ENCODE results near the gene INAFM2.

INAFM2 gene

DNA sequence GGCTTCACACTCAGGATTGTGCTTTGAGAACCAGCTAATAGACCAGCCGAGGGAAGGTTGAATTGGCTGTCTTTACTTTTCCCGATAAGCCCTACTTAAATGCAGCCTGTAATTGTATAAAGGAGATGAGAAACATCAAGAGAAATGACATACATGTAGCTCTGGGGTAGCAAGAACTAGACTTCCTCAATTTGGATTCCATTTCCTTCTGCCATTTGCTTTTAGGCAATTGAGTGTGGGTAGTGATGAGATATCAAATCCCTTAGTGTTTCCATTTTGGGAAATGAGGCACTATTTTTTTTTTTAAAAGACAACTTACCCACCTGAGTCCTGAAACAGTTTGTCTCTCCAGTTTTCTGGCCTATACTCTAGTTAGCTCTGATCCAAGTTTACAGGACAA is 2.2 kb downstream of the INAFM2 start:
- Histone ChIP-seq H3K9me3 (ENCODE audit: control insufficient read depth in 5 of 5, low read length in 5 of 5) (no peaks in the 10 kb centered on the region), H3K36me3 (ENCODE audit: control insufficient read depth in 5 of 5, insufficient read depth in 5 of 5, low read length in 5 of 5) (no peaks in the 10 kb centered on the region), H3K4me3 (ENCODE audit: low read depth in 1 of 5, low read length in 5 of 5) (peak overlapping the region in 2 of 5 donors; percentile 73 to 80), H3K27me3 (ENCODE audit: control insufficient read depth in 5 of 5, insufficient read depth in 4 of 5, low read length in 5 of 5) (no peaks in the 10 kb centered on the region), H3K9ac (ENCODE audit: low read length in 5 of 5) (no peak overlapping the region), H3K4me1 (ENCODE audit: control insufficient read depth in 5 of 5, insufficient read depth in 5 of 5, low read length in 5 of 5) (peaks cover 0 to 53% (median 24%) of the 10 kb centered on the region in 5 donors), H3K27ac (ENCODE audit: low read depth, low read length) (no peak overlapping the region)

DNA sequence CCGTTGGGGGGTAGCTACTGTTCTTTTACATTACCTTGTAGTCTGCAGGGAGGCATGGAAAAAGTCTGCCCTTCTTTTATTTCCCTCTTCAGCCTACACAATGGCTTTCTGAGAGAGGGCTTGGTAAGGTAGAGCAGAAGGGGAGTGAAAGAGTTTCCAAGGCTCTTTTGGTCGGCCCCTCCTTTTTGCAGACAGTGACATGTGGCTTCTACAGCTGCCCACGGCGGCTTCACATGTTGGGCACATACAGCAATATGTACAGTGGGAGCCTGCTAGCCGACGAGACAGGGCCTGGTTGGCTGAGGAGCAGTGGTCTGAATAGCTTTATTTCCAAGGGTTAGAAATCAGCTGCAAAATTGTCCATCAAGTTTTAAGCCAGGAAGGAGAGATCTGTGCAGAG is 4.0 kb downstream of the INAFM2 start:
- H3K36me3 ChIP-seq (ENCODE audit: control insufficient read depth in 5 of 5, insufficient read depth in 5 of 5, low read length in 5 of 5): no peaks in the 10 kb centered on the region
- no peak overlapping the region for H3K27ac ChIP-seq (ENCODE audit: low read depth, low read length)
- H3K9me3 ChIP-seq (ENCODE audit: control insufficient read depth in 5 of 5, low read length in 5 of 5): no peaks in the 10 kb centered on the region
- no peak overlapping the region for H3K9ac ChIP-seq (ENCODE audit: low read length in 5 of 5)
- H3K4me1 ChIP-seq (ENCODE audit: control insufficient read depth in 5 of 5, insufficient read depth in 5 of 5, low read length in 5 of 5): peaks cover 0 to 62% (median 24%) of the 10 kb centered on the region in 5 donors
- H3K27me3 ChIP-seq (ENCODE audit: control insufficient read depth in 5 of 5, insufficient read depth in 4 of 5, low read length in 5 of 5): no peaks in the 10 kb centered on the region
- H3K4me3 ChIP-seq (ENCODE audit: low read depth in 1 of 5, low read length in 5 of 5): no peak overlapping the region

DNA sequence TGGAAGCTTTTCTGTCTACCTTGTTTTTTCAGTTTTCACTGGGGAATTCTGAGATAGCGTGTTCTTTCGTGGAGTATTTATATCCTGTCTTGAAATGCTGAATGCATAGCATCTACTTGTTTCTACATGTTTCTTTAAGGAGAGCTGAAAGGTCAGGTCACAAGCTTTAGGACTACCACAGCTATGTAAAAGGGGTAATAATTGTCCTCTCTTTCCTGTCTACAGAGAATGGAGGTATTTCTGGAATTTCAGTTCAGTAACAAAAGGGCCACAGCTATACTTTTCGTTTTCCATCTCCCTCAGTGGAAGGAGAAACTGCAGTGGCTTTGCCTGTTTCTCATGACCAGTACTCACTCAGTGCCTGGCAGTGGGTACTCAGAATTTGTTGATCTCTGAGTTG is 4.7 kb downstream of the INAFM2 start:
- no peaks in the 10 kb centered on the region for H3K9me3 ChIP-seq (ENCODE audit: control insufficient read depth in 5 of 5, low read length in 5 of 5)
- no peaks in the 10 kb centered on the region for H3K27me3 ChIP-seq (ENCODE audit: control insufficient read depth in 5 of 5, insufficient read depth in 4 of 5, low read length in 5 of 5)
- no peaks in the 10 kb centered on the region for H3K36me3 ChIP-seq (ENCODE audit: control insufficient read depth in 5 of 5, insufficient read depth in 5 of 5, low read length in 5 of 5)
- no peak overlapping the region for H3K4me3 ChIP-seq (ENCODE audit: low read depth in 1 of 5, low read length in 5 of 5)
- H3K4me1 ChIP-seq (ENCODE audit: control insufficient read depth in 5 of 5, insufficient read depth in 5 of 5, low read length in 5 of 5): peaks cover 0 to 61% (median 21%) of the 10 kb centered on the region in 5 donors
- H3K27ac ChIP-seq (ENCODE audit: low read depth, low read length): no peak overlapping the region
- no peak overlapping the region for H3K9ac ChIP-seq (ENCODE audit: low read length in 5 of 5)

DNA sequence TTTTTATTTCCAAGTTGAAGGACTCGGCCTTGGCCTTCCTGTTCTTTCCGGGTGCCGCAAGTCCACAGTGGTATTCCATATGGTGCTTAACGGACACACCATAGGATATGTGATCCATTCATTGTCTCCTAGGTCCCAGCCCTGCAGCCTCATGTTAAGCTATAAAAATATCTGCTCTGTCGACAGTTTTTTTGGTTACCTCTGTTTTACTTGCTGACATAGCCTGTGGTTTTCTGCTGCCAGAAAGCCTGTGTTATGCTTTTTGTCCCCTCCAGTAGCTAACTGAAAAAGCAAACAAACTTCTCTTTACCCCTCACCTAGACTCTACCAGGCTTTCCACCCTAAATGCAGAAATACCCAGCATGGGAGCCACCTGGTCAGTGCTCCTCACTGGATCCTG is 5.3 kb downstream of the INAFM2 start:
- H3K36me3 ChIP-seq (ENCODE audit: control insufficient read depth in 5 of 5, insufficient read depth in 5 of 5, low read length in 5 of 5): no peaks in the 10 kb centered on the region
- H3K27ac ChIP-seq (ENCODE audit: low read depth, low read length): no peak overlapping the region
- H3K4me1 ChIP-seq (ENCODE audit: control insufficient read depth in 5 of 5, insufficient read depth in 5 of 5, low read length in 5 of 5): peaks cover 0 to 65% (median 26%) of the 10 kb centered on the region in 5 donors

DNA sequence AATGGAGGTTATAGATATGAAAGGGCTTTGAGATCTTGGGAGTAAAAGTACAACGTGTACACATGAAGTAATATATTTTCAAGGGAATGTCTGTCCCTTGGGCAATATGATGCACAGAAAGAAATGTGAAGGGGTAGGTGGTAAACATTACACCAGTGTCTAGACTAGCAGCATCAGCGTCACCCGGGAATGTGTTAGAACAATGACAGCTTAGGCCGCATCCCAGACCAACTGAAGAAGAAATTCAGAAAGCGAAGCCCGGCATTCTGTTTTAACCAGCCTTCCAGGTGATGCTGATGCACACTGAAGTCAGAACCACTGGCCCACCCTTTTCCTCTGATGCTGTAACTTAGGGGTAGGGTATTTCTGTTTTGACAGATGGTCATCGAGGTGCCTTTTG is 6.3 kb downstream of the INAFM2 start:
- no peaks in the 10 kb centered on the region for H3K9me3 ChIP-seq (ENCODE audit: control insufficient read depth in 5 of 5, low read length in 5 of 5)
- peaks cover 3 to 66% (median 31%) of the 10 kb centered on the region in 5 donors for H3K4me1 ChIP-seq (ENCODE audit: control insufficient read depth in 5 of 5, insufficient read depth in 5 of 5, low read length in 5 of 5)
- H3K9ac ChIP-seq (ENCODE audit: low read length in 5 of 5): peak overlapping the region in 1 of 5 donors; percentile 4
- no peaks in the 10 kb centered on the region for H3K27me3 ChIP-seq (ENCODE audit: control insufficient read depth in 5 of 5, insufficient read depth in 4 of 5, low read length in 5 of 5)
- H3K4me3 ChIP-seq (ENCODE audit: low read depth in 1 of 5, low read length in 5 of 5): no peak overlapping the region
- H3K36me3 ChIP-seq (ENCODE audit: control insufficient read depth in 5 of 5, insufficient read depth in 5 of 5, low read length in 5 of 5): peaks cover 0 to under 1% (median 0%) of the 10 kb centered on the region in 5 donors
- H3K27ac ChIP-seq (ENCODE audit: low read depth, low read length): no peak overlapping the region

More for the DNA sequence above, 5.3 kb downstream of the INAFM2 start:
- no peaks in the 10 kb centered on the region for H3K9me3 ChIP-seq (ENCODE audit: control insufficient read depth in 5 of 5, low read length in 5 of 5)
- no peak overlapping the region for H3K4me3 ChIP-seq (ENCODE audit: low read depth in 1 of 5, low read length in 5 of 5)
- H3K27me3 ChIP-seq (ENCODE audit: control insufficient read depth in 5 of 5, insufficient read depth in 4 of 5, low read length in 5 of 5): no peaks in the 10 kb centered on the region
- no peak overlapping the region for H3K9ac ChIP-seq (ENCODE audit: low read length in 5 of 5)

DNA sequence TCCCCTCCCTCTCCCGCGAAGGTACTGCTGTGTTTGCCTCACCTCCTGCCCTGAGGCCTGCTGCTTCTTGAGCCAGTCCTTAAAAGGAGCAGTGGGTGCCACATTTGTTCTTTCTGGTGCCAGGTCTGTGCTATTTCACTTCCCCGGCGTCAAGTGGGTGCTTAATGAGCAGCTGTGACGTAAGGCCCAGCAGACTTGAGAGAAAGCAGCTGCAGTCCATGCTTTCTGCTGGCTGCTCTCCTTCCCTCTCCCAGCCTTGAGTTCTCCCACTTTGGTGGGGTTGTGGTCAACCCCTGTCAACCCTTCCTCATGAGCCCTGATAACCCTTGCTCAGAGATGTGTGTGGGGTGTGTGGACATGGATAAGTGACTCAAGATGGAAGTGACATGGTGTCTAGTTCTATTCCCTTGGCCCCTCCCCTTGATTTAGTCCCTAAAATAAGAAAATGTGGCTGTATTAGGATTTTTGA is 6.9 kb downstream of the INAFM2 start:
- Histone ChIP-seq H3K27ac (ENCODE audit: low read depth, low read length) (no peak overlapping the region), H3K9ac (ENCODE audit: low read length in 5 of 5) (peak overlapping the region in 1 of 5 donors; percentile 4), H3K4me3 (ENCODE audit: low read depth in 1 of 5, low read length in 5 of 5) (no peak overlapping the region), H3K36me3 (ENCODE audit: control insufficient read depth in 5 of 5, insufficient read depth in 5 of 5, low read length in 5 of 5) (peaks cover 0 to 2% (median 0%) of the 10 kb centered on the region in 5 donors), H3K27me3 (ENCODE audit: control insufficient read depth in 5 of 5, insufficient read depth in 4 of 5, low read length in 5 of 5) (no peaks in the 10 kb centered on the region), H3K9me3 (ENCODE audit: control insufficient read depth in 5 of 5, low read length in 5 of 5) (no peaks in the 10 kb centered on the region), H3K4me1 (ENCODE audit: control insufficient read depth in 5 of 5, insufficient read depth in 5 of 5, low read length in 5 of 5) (peaks cover 3 to 66% (median 30%) of the 10 kb centered on the region in 5 donors)

DNA sequence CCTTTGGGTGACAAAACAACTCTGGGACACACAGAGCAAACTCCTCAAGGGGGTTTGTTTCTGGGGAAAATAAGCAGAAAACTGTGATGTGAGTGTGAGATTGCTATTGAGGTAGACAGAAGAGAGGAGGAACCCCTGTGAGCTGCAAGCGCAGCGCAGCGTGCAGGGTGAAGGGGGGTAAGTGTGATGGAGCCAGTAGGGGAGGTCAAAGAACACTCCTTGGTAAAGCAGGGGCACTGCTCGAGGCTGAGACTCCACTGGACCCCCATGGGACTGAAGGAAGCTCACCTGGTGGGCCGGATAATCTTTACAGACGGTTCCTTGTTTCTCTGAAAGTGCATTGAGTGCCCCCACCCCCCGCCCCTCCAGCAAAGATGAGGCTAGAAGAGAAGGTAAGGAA is 7.5 kb downstream of the INAFM2 start:
- no peak overlapping the region for H3K4me3 ChIP-seq (ENCODE audit: low read depth in 1 of 5, low read length in 5 of 5)
- H3K9ac ChIP-seq (ENCODE audit: low read length in 5 of 5): no peak overlapping the region
- H3K36me3 ChIP-seq (ENCODE audit: control insufficient read depth in 5 of 5, insufficient read depth in 5 of 5, low read length in 5 of 5): peaks cover 0 to 2% (median 0%) of the 10 kb centered on the region in 5 donors
- no peaks in the 10 kb centered on the region for H3K27me3 ChIP-seq (ENCODE audit: control insufficient read depth in 5 of 5, insufficient read depth in 4 of 5, low read length in 5 of 5)
- no peaks in the 10 kb centered on the region for H3K9me3 ChIP-seq (ENCODE audit: control insufficient read depth in 5 of 5, low read length in 5 of 5)
- peaks cover 3 to 66% (median 25%) of the 10 kb centered on the region in 5 donors for H3K4me1 ChIP-seq (ENCODE audit: control insufficient read depth in 5 of 5, insufficient read depth in 5 of 5, low read length in 5 of 5)
- H3K27ac ChIP-seq (ENCODE audit: low read depth, low read length): no peak overlapping the region

DNA sequence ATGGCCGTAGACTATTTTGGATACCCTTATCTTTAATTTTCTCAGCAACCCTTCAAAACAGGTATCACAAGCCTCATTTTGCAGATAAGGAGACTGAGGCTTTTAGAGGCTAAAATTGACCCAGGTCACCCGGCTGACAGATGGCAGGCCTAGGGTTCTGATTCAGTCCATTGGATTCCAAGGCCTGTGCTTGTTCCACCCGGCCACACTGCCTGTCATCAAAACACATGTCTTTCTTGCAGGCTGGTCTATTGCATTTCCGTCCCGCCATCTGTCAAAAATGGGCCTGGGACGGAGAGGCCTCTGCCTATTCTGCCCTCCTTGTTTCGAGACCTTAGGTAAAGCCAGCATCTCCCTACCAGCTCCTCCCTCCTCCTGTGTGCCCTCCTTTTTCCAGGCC is 8.1 kb downstream of the INAFM2 start:
- no peaks in the 10 kb centered on the region for H3K9me3 ChIP-seq (ENCODE audit: control insufficient read depth in 5 of 5, low read length in 5 of 5)
- peaks cover 3 to 71% (median 29%) of the 10 kb centered on the region in 5 donors for H3K4me1 ChIP-seq (ENCODE audit: control insufficient read depth in 5 of 5, insufficient read depth in 5 of 5, low read length in 5 of 5)
- no peaks in the 10 kb centered on the region for H3K27me3 ChIP-seq (ENCODE audit: control insufficient read depth in 5 of 5, insufficient read depth in 4 of 5, low read length in 5 of 5)
- no peak overlapping the region for H3K9ac ChIP-seq (ENCODE audit: low read length in 5 of 5)
- no peak overlapping the region for H3K4me3 ChIP-seq (ENCODE audit: low read depth in 1 of 5, low read length in 5 of 5)
- peaks cover 0 to 2% (median 0%) of the 10 kb centered on the region in 5 donors for H3K36me3 ChIP-seq (ENCODE audit: control insufficient read depth in 5 of 5, insufficient read depth in 5 of 5, low read length in 5 of 5)
- H3K27ac ChIP-seq (ENCODE audit: low read depth, low read length): no peak overlapping the region

DNA sequence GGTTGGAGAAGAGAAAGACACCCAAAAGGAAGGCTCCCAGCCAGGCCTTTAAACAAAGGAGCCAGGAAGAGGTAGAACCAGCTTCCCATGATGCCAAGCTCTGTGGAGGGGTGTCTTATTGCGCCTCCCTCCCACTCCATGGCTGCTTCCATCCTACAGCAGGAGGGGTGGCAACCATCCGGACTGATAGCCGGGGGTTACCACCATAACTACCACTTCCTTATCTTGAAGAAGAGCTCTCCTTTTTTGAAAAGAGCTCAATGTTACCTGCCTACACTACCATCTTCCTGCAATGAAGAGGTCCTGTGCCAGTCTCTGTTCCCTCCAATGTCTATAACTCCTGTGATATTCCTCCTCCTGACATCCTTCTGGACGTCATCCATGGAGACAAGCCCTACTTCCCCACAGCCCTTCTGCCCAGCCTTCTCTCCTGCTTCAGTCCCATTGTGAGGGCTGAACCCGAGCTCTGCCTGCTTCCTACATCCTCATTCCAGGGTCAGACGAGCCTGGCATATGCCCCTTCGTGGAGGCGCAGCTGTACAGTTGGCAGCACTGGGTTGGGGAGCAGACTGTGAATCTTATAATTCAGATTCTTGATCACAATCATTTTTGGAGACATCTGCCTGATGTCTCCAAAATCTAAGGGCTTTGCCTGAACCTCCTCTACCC is 8.8 kb downstream of the INAFM2 start:
- Histone ChIP-seq H3K27me3 (ENCODE audit: control insufficient read depth in 5 of 5, insufficient read depth in 4 of 5, low read length in 5 of 5) (no peaks in the 10 kb centered on the region), H3K9ac (ENCODE audit: low read length in 5 of 5) (peak overlapping the region in 1 of 5 donors; percentile 5), H3K36me3 (ENCODE audit: control insufficient read depth in 5 of 5, insufficient read depth in 5 of 5, low read length in 5 of 5) (peaks cover 0 to 2% (median 0%) of the 10 kb centered on the region in 5 donors), H3K4me1 (ENCODE audit: control insufficient read depth in 5 of 5, insufficient read depth in 5 of 5, low read length in 5 of 5) (peaks cover 3 to 74% (median 29%) of the 10 kb centered on the region in 5 donors), H3K4me3 (ENCODE audit: low read depth in 1 of 5, low read length in 5 of 5) (no peak overlapping the region), H3K27ac (ENCODE audit: low read depth, low read length) (no peak overlapping the region), H3K9me3 (ENCODE audit: control insufficient read depth in 5 of 5, low read length in 5 of 5) (no peaks in the 10 kb centered on the region)

DNA sequence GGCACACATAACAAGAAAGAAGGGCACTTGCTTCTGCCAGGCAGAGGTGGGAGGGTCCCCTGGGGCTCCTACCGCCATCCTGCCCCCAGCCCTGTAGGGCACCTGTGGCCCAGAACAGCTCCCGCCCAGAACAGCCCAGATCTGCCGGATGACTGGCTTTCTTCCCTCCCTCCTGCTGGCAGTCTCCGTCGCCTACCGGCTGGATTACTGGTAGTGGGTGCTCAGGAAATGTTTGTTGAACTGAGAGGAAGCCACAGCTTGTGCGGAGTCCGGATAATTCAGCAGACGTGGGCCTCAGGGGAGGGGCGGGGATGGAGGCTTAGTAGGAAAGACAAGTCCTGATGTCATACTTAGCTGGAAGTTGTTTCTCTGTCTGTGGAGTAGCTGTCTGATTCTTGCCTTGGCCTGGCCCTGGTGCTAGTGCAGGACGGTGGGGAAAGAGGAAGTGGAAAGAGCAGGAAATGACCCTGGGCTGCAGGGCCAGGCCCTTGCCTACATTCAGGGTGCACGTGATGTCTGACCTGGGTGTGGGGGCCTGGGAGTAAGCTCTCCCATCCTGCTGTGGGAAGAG is 10.5 kb downstream of the INAFM2 start:
- H3K9ac ChIP-seq (ENCODE audit: low read length in 5 of 5): peak overlapping the region in 3 of 5 donors; percentile 2 to 56 (median 39)
- H3K27me3 ChIP-seq (ENCODE audit: control insufficient read depth in 5 of 5, insufficient read depth in 4 of 5, low read length in 5 of 5): no peaks in the 10 kb centered on the region
- H3K9me3 ChIP-seq (ENCODE audit: control insufficient read depth in 5 of 5, low read length in 5 of 5): no peaks in the 10 kb centered on the region
- peak overlapping the region in 2 of 5 donors; percentile 4 to 49 for H3K4me3 ChIP-seq (ENCODE audit: low read depth in 1 of 5, low read length in 5 of 5)
- peak overlapping the region; percentile 57 for H3K27ac ChIP-seq (ENCODE audit: low read depth, low read length)
- H3K4me1 ChIP-seq (ENCODE audit: control insufficient read depth in 5 of 5, insufficient read depth in 5 of 5, low read length in 5 of 5): peaks cover 3 to 82% (median 44%) of the 10 kb centered on the region in 5 donors
- H3K36me3 ChIP-seq (ENCODE audit: control insufficient read depth in 5 of 5, insufficient read depth in 5 of 5, low read length in 5 of 5): peaks cover 0 to 2% (median 0%) of the 10 kb centered on the region in 5 donors

Measured in subcutaneous abdominal adipose tissue (tissue), 5 donors.